ENCODE results near the gene CFD.

DNA sequence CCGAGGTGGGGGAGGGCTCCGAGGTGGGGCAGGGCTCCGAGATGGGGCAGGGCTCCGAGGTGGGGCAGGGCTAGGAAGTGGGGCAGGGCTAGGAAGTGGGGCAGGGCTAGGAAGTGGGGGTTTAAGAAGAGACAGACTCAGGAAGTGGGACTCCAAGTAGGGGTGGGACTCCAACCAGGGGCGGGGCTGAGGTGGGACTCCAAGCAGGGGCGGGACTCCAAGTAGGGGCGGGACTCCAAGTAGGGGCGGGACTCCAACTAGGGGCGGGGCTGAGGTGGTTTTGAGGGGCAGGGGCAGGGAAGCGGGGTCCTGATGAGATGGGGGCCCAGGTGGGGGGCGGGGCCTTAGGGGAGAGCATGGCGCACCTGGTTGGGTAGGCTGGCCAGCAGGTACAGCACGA lies 13.6 kb downstream of the CFD start:
- TF ChIP-seq, protein P1, sequence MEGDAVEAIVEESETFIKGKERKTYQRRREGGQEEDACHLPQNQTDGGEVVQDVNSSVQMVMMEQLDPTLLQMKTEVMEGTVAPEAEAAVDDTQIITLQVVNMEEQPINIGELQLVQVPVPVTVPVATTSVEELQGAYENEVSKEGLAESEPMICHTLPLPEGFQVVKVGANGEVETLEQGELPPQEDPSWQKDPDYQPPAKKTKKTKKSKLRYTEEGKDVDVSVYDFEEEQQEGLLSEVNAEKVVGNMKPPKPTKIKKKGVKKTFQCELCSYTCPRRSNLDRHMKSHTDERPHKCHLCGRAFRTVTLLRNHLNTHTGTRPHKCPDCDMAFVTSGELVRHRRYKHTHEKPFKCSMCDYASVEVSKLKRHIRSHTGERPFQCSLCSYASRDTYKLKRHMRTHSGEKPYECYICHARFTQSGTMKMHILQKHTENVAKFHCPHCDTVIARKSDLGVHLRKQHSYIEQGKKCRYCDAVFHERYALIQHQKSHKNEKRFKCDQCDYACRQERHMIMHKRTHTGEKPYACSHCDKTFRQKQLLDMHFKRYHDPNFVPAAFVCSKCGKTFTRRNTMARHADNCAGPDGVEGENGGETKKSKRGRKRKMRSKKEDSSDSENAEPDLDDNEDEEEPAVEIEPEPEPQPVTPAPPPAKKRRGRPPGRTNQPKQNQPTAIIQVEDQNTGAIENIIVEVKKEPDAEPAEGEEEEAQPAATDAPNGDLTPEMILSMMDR (conservative IDR thresholded peaks at IDR 0.05 in 1 of 2, IDR thresholded peaks at IDR 0.05 in 1 of 2; ENCODE audit: extremely low read depth in 1 of 2, insufficient read depth in 1 of 2, low read depth in 1 of 2, low read length in 2 of 2): no peak
- TF ChIP-seq EZH2 (IDR thresholded peaks at IDR 0.05; ENCODE audit: borderline replicate concordance, low read length): no peak

Data from mammary epithelial cell (primary cell).